Lower lobe of right lung (tissue), 2 donors: ENCODE results near the gene PAEP. TPM values are rescaled to one million over a fixed set of nuclear protein-coding genes. Genes with fewer than 3 reads are reported as not detected.

ENCODE experiments used
- ATAC-seq, 2 donors: fragments of 200-7000 bp; cut with Tn5 transposase; one replicate each; pipeline ENCODE4 v1.9.1; 2020 to 2022; ENCODE audit warnings: mild to moderate bottlenecking in 2 of 2, moderate library complexity in 2 of 2
- DNase-seq: peaks from one replicate; pipeline ENCODE4 v3.0.0-alpha.2; 2020
- H3K27ac ChIP-seq: fragments of 200-600 bp; one replicate; pipeline ENCODE4 v1.8.0; 2022
- H3K27me3 ChIP-seq: fragments of 200-600 bp; one replicate; pipeline ENCODE4 v1.8.0; 2022; ENCODE audit warnings: low read depth
- H3K36me3 ChIP-seq: fragments of 200-600 bp; one replicate; pipeline ENCODE4 v1.8.0; 2022; ENCODE audit warnings: mild to moderate bottlenecking
- H3K4me1 ChIP-seq: fragments of 200-600 bp; one replicate; pipeline ENCODE4 v1.8.0; 2022
- H3K4me3 ChIP-seq: fragments of 200-600 bp; one replicate; pipeline ENCODE4 v1.8.0; 2022; ENCODE audit warnings: mild to moderate bottlenecking
- H3K9me3 ChIP-seq: fragments of 200-600 bp; one replicate; pipeline ENCODE4 v1.8.0; 2022
- intact Hi-C: fragments of 100-400 bp; cut with DNase I; formaldehyde crosslinking; loops from one replicate; pipeline ENCODE4 v1.11.0; 2022
- total RNA-seq: library from RNA; stranded (reverse); fragmentation: NEBNext Ultra II Directional; extraction: Animal tissue kit (Norgen Biotek cat#: 25700); gene quantifications from one replicate; pipeline ENCODE4 v1.2.1, GENCODE V29; 2021
- TF ChIP-seq, protein P1 (sequence below): fragments of 200-600 bp; IDR thresholded peaks from one replicate; pipeline ENCODE4 v1.8.0; 2022; ENCODE audit warnings: antibody characterized with exemption, mild to moderate bottlenecking
- donor health status: DM: no; HTN: yes; CAD: no; lungs with severe emphysema.

The PAEP gene
- total RNA-seq, 1 donor from 2014 or later = not detected

- no peaks in the 10 kb centered on the region for H3K4me1 ChIP-seq
- H3K9me3 ChIP-seq = no peaks in the 10 kb centered on the region
- DNase-seq (no peak), ATAC-seq (no peak)
- TF ChIP-seq, protein P1, sequence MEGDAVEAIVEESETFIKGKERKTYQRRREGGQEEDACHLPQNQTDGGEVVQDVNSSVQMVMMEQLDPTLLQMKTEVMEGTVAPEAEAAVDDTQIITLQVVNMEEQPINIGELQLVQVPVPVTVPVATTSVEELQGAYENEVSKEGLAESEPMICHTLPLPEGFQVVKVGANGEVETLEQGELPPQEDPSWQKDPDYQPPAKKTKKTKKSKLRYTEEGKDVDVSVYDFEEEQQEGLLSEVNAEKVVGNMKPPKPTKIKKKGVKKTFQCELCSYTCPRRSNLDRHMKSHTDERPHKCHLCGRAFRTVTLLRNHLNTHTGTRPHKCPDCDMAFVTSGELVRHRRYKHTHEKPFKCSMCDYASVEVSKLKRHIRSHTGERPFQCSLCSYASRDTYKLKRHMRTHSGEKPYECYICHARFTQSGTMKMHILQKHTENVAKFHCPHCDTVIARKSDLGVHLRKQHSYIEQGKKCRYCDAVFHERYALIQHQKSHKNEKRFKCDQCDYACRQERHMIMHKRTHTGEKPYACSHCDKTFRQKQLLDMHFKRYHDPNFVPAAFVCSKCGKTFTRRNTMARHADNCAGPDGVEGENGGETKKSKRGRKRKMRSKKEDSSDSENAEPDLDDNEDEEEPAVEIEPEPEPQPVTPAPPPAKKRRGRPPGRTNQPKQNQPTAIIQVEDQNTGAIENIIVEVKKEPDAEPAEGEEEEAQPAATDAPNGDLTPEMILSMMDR = no peak
- intact Hi-C loops = no loop called here
- no peak overlapping the region for H3K4me3 ChIP-seq
- H3K27ac ChIP-seq = no peak overlapping the region
- no peaks in the 10 kb centered on the region for H3K36me3 ChIP-seq
- H3K27me3 ChIP-seq = peaks cover 20% of the 10 kb centered on the region
Observed at GRCh38 chr9:135612981-135613910, 51.7 kb downstream of the PAEP start.

GRCh38 chr9:135613946-135614805 is 52.6 kb downstream of the PAEP start:
- Histone ChIP-seq H3K27ac (no peak overlapping the region), H3K27me3 (peaks cover 23% of the 10 kb centered on the region), H3K4me1 (no peaks in the 10 kb centered on the region), H3K4me3 (no peak overlapping the region), H3K36me3 (no peaks in the 10 kb centered on the region), H3K9me3 (no peaks in the 10 kb centered on the region)
- intact Hi-C loops = no loop called here
- DNase-seq = no peak
- ATAC-seq = no peak
- TF ChIP-seq, protein P1 = no peak

DNA sequence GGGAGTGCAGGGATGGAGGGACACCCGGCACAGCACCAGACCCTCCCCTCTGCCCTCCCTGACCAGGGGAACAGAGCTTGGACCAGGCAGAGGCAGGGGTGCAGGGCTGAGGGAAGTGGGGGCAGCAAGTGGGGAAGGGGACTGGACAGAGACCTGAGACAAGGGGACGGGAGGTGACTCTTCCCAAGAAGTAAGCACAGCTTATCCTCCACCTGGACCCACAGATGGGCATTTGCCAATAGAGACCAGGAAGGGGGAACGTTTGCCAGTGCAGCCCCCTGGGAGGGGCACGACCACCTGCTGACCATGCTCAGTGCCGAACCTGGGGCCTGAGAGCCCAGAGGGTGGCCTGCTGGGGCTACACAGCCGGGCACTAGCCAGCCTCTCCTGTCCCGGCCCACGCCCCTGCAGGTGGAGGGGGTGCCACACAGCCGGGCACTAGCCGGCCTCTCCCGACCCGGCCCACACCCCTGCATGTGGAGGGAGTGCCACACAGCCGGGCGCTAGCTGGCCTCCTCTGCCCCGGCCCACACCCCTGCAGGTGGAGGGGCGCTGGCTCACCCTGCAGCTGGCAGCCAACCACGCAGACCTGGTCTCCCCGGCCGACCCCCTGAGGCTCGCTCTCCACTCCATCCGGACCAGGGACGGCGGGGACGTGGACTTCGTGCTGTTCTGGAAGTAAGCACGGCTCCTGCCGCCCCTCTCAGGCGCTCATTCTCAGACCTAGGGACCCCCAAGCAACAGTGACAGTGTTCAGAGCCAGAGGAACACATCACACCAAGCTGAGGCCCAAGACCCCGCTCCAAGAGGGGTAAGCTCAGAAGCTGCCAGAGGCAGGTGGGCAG is 53.5 kb downstream of the PAEP start:
- Histone ChIP-seq H3K9me3 (no peaks in the 10 kb centered on the region), H3K4me3 (no peak overlapping the region), H3K4me1 (no peaks in the 10 kb centered on the region), H3K36me3 (no peaks in the 10 kb centered on the region), H3K27ac (no peak overlapping the region), H3K27me3 (peaks cover 24% of the 10 kb centered on the region)
- TF ChIP-seq, protein P1 = no peak
- intact Hi-C loops = no loop called here
- no peak for ATAC-seq
- no peak for DNase-seq

- DNase-seq = no peak
- intact Hi-C loops = no loop called here
- ATAC-seq = no peak
- H3K36me3 ChIP-seq = no peaks in the 10 kb centered on the region
- peaks cover 24% of the 10 kb centered on the region for H3K27me3 ChIP-seq
- no peak overlapping the region for H3K27ac ChIP-seq
- TF ChIP-seq, protein P1 = no peak
- H3K9me3 ChIP-seq = no peaks in the 10 kb centered on the region
- H3K4me1 ChIP-seq = no peaks in the 10 kb centered on the region
- H3K4me3 ChIP-seq = no peak overlapping the region
Observed at GRCh38 chr9:135615666-135616618, 54.4 kb downstream of the PAEP start.

Other genes starting within 250 kb of the PAEP start
- 22.8 TPM for gene PPP1R26, start 82.0 kb upstream of the PAEP start, total RNA-seq
- gene MRPS2, start 61.1 kb upstream of the PAEP start, total RNA-seq = 21.9 TPM
- gene LCN1, start 40.3 kb upstream of the PAEP start, total RNA-seq = not detected
- not detected for gene OBP2A, start 15.6 kb upstream of the PAEP start, total RNA-seq
- gene GLT6D1, start 77.8 kb downstream of the PAEP start, total RNA-seq = not detected
- not detected for gene LCN9, start 101.6 kb downstream of the PAEP start, total RNA-seq
- gene SOHLH1, start 137.7 kb downstream of the PAEP start, total RNA-seq = not detected
- 0.35 TPM for gene KCNT1, start 140.4 kb downstream of the PAEP start, total RNA-seq